ENCODE measurements around the gene GAB1.

Gene GAB1

GRCh38 chr4:143514169-143514495 is 177.5 kb downstream of the GAB1 start:
- H3K4me1 ChIP-seq (ENCODE audit: insufficient read depth, low read length): peaks cover 40% of the 10 kb centered on the region
- H3K27ac ChIP-seq (ENCODE audit: low read depth, low read length): peak overlapping the region; percentile 94
- H3K27me3 ChIP-seq (ENCODE audit: control insufficient read depth in 1 of 2, insufficient read depth in 2 of 2, low read length in 2 of 2): no peaks in the 10 kb centered on the region
- H3K9ac ChIP-seq (ENCODE audit: low read length): peak overlapping the region; percentile 100
- peaks cover 18% of the 10 kb centered on the region for H3K36me3 ChIP-seq (ENCODE audit: insufficient read depth, low read length)
- H3K9me3 ChIP-seq (ENCODE audit: low read length): no peaks in the 10 kb centered on the region
- peak overlapping the region; percentile 76 to 93 for H3K4me3 ChIP-seq (ENCODE audit: low read depth in 1 of 2, low read length in 2 of 2)

- Histone ChIP-seq H3K27me3 (ENCODE audit: control insufficient read depth in 1 of 2, insufficient read depth in 2 of 2, low read length in 2 of 2) (no peaks in the 10 kb centered on the region), H3K4me1 (ENCODE audit: insufficient read depth, low read length) (peaks cover 42% of the 10 kb centered on the region), H3K9ac (ENCODE audit: low read length) (peak overlapping the region; percentile 100), H3K36me3 (ENCODE audit: insufficient read depth, low read length) (peaks cover 19% of the 10 kb centered on the region), H3K9me3 (ENCODE audit: low read length) (no peaks in the 10 kb centered on the region), H3K27ac (ENCODE audit: low read depth, low read length) (peak overlapping the region; percentile 94), H3K4me3 (ENCODE audit: low read depth in 1 of 2, low read length in 2 of 2) (peak overlapping the region; percentile 76 to 93)
Observed at GRCh38 chr4:143514497-143514896, 177.8 kb downstream of the GAB1 start.

DNA sequence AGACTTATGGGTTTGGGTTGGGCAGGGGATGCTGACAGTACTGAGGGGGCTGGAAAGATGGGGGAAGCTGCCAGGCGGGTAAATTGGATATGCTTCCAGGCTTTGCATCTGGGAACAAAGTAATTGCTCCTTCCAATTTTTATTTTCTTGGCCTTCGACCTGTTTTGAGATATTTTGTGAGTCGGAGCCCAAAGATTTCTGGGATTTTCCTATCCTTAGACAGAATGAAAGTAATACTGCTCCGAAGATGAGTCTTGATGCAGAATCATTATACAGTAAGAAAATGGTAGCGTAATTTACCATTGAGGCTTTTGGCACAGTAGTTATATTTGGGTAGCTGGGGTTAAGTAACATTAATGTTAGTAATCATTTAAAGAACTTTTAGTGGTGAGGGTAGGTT is 178.2 kb downstream of the GAB1 start:
- H3K27me3 ChIP-seq (ENCODE audit: control insufficient read depth in 1 of 2, insufficient read depth in 2 of 2, low read length in 2 of 2): no peaks in the 10 kb centered on the region
- peak overlapping the region; percentile 100 for H3K9ac ChIP-seq (ENCODE audit: low read length)
- H3K27ac ChIP-seq (ENCODE audit: low read depth, low read length): peak overlapping the region; percentile 94
- H3K4me3 ChIP-seq (ENCODE audit: low read depth in 1 of 2, low read length in 2 of 2): peak overlapping the region; percentile 76 to 93
- peaks cover 46% of the 10 kb centered on the region for H3K4me1 ChIP-seq (ENCODE audit: insufficient read depth, low read length)
- H3K9me3 ChIP-seq (ENCODE audit: low read length): no peaks in the 10 kb centered on the region
- peaks cover 19% of the 10 kb centered on the region for H3K36me3 ChIP-seq (ENCODE audit: insufficient read depth, low read length)

GRCh38 chr4:143515905-143516304 is 179.2 kb downstream of the GAB1 start:
- no peaks in the 10 kb centered on the region for H3K9me3 ChIP-seq (ENCODE audit: low read length)
- H3K27ac ChIP-seq (ENCODE audit: low read depth, low read length): no peak overlapping the region
- peaks cover 19% of the 10 kb centered on the region for H3K36me3 ChIP-seq (ENCODE audit: insufficient read depth, low read length)
- no peaks in the 10 kb centered on the region for H3K27me3 ChIP-seq (ENCODE audit: control insufficient read depth in 1 of 2, insufficient read depth in 2 of 2, low read length in 2 of 2)
- no peak overlapping the region for H3K9ac ChIP-seq (ENCODE audit: low read length)
- H3K4me3 ChIP-seq (ENCODE audit: low read depth in 1 of 2, low read length in 2 of 2): peak overlapping the region in 1 of 2 donors; percentile 93
- H3K4me1 ChIP-seq (ENCODE audit: insufficient read depth, low read length): peaks cover 51% of the 10 kb centered on the region

- H3K27ac ChIP-seq (ENCODE audit: low read depth, low read length): no peak overlapping the region
- H3K27me3 ChIP-seq (ENCODE audit: control insufficient read depth in 1 of 2, insufficient read depth in 2 of 2, low read length in 2 of 2): no peaks in the 10 kb centered on the region
- peaks cover 48% of the 10 kb centered on the region for H3K4me1 ChIP-seq (ENCODE audit: insufficient read depth, low read length)
- no peaks in the 10 kb centered on the region for H3K9me3 ChIP-seq (ENCODE audit: low read length)
- H3K4me3 ChIP-seq (ENCODE audit: low read depth in 1 of 2, low read length in 2 of 2): no peak overlapping the region
- H3K36me3 ChIP-seq (ENCODE audit: insufficient read depth, low read length): peaks cover 33% of the 10 kb centered on the region
- H3K9ac ChIP-seq (ENCODE audit: low read length): no peak overlapping the region
Observed at GRCh38 chr4:143517764-143518163, 181.1 kb downstream of the GAB1 start.

All from muscle layer of colon (tissue), 2 donors.